HG03039 (cell line): ENCODE results near the gene TCF3.
"Not testable (repeated sequence)": the region's sequence is repeated elsewhere in the genome, so short reads cannot be mapped to it uniquely, and the experiment has no call there.

Source experiments
- ATAC-seq: cut with Tn5 transposase; IDR thresholded peaks from one replicate; pipeline ENCODE4 v1.9.1; 2021; ENCODE audit warnings: mild to moderate bottlenecking, moderate library complexity; ENCODE audit not compliant: unreplicated experiment

Gene TCF3

DNA sequence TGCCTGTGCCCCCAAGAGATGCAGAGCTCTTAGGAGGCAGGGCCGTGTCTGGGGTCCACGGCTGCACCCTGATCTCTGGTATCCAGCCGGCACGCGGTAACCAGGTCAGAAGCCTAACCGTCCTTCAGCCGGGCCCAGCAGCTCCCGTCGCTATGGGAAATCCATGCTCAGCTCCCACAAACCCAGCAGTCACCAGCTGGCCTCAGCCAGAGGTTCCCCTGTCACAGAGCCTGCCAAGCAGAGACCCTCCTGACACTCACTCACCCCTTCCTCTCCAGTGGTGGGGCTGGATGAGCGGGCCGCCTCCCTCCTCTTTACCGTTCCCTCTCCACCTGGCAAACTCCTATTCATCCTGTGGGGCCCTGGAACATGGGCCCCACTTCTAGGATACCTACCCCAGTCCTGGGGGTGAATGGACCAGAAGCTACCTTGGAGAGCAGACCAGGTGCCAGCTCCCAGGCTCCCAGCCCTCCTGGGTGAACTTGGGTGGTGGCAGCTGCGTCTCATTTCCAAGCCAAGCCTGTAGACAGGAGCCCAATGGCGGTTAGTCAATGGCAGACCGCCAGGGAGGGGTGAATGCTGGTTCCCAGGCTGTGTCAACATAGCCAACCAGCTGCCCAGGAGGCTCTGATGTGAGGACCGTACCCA is 21.4 kb upstream of the TCF3 start:
- ATAC-seq = no peak

DNA sequence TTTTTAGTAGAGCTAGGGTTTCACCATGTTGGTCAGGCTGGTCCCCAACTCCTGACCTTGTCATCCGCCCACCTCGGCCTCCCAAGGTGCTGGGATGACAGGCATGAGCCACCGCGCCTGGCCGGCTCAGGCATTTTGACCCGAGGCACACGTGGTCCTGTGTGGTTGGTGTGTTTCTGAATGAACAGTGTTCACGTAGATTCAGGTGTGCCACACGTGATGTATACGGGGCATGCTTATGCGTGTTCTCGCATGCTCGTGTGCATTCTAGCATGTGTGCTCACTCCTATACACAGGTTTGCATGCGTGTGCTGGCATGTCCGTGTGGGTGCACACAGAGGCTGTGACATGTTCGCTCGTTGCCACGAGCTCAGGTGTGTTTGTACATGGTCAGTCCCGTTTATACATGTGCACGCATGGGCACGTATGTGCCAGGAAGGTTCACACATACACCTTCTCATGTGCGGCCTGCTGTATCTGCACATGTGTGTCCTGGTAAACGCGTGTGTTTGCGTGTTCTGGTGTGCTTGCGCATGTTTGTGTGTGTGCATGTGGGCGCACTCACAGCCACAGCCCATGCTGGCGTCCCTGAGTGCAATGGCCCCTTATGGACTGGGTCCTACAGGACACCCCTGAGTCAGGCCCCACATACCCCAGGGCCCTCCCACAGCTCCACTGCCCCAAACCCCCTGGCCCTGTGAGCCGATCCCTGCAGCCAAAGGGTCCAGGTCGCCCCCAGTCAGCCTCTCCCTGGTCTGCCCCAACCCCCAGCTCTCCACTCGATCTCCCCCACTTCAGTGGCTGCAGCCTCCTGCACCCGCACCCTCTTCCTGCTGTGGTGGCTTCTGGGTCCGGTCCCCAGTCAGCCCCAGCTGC is 20.6 kb upstream of the TCF3 start:
- ATAC-seq = no peak

- no peak for ATAC-seq
Observed at GRCh38 chr19:1672038-1672768, 19.8 kb upstream of the TCF3 start.

DNA sequence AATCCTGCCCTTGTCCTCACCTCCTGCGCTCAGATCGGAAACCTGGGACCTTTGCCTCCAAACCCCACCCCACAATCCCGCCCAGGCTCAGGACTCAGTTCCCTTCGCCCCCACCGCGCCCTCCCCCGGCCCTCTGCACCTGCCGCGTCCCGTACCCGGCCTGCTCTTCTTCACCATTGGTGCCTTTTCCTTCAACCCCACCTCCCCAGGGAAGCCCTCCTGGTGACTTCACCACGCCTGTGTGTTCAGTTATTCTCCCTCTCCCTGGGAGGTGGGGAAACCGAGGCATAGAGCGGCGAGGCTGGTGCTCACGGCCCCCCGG is 19.3 kb upstream of the TCF3 start:
- no peak for ATAC-seq

DNA sequence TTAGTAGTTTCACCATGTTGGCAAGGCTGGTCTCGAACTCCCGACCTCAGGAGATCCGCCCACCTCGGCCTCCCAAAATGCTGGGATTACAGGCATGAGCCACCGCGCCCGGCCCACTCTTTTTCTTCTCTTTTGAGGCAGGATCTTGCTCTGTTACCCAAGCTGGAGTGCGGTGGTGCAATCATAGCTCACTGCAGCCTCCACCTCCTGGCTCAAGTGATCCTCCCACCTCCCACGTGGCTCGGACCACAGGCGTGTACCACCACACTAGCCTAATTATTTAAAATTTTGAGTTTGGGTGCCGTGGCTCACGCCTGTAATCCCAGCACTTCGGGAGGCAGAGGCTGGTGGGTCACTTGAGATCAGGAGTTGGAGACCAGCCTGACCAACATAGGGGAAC is 18.3 kb upstream of the TCF3 start:
- not testable (repeated sequence) for ATAC-seq

DNA sequence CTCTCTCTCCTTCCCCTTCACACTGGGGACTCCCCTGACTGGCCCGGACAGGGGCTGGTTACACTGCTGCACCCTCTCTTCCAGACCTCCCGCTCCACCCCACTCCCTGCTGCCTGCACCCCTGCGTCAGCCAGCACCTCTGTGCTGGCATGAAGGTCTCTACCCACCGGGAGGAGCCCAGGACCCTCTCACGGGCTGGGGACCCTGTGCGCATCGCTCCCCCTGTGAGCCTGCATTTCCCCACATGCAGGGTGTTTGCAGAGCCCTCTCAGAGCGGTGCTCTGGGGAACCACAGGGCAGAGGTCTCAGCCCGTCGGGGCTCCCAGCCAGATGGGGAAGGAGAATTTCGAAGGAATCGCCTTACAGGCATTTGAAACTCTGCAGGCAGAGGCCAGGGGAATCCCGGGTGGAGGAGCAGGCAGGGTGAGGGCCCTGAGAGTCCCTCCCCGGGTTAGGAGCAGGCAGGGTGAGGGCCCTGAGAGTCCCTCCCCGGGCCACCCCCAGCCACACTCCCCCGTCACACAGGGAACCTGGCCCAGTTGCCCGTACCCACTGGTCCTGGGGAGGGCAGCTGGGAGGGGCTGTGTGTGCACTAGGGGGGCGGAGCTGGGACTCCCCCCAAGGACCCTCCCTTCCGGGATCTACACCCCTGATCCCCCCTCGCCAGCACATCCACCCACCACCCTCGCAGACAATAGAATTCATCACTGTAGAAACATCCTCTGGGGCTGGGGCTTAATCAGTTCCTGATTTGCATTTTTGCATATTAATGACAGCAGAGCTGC is 16.3 kb upstream of the TCF3 start:
- ATAC-seq = peak; percentile 32

GRCh38 chr19:1668048-1668485 is 15.7 kb upstream of the TCF3 start:
- ATAC-seq = no peak

DNA sequence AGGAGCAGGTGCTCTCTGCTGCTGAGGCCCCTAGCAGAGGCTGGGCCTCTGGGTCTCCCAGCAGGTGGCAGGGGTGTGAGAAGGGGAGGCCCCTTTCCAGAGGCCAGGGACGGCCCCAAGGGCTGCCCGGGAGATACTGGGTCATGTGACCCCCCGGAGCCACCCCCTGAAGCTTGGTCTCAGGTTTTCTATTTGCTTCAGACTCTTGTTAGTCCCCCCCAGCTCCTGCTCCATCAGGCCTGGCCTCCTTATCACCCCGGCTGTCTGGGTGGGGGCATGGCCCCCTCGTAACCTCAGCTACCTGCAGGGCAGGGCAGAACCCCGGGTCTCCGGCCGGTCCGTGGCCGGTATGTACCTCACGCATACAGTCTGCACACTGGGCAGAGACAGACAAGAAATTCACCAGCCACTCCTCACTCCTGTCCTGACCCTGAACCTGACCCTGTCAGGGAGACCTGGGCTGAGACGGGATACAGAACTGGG is 13.2 kb upstream of the TCF3 start:
- ATAC-seq = no peak

- no peak for ATAC-seq
Observed at GRCh38 chr19:1663852-1664251, 11.4 kb upstream of the TCF3 start.

DNA sequence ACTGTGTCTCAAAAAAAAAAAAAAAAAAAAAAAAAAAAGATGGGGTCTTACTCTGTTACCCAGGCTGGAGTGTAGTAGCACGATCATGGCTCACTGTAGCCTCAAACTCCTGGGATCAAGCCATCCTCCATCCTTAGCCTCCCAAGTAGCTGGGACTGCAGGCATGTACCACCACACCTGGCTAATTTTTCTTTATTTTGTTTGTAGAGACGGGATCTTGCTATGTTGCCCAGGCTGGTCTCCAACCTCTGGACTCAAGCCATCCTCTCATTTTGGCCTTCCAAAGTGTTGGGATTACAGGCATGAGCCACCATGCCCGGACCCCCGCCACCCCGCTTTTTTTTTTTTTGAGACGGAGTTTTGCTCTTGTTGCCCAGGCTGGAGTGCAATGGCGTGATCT is 10.8 kb upstream of the TCF3 start:
- ATAC-seq = not testable (repeated sequence)

DNA sequence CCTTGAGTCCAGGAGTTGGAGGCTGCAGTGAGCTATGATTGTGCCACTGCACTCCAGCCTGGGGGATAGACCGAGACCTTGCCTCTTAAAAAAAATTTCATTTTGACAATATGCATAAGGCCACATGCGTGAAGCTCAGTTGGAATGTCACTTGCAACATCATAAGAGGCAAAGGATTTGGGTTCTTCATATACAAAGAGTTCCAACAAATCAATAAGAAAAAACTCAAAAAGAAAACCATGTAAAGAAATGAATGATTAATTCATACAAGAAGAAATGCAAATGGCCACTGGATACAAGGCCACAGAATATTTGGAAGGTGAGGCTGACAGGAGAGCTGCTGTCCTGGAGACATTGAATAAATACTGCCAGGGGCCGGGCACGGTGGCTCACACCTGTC is 9.6 kb upstream of the TCF3 start:
- ATAC-seq = no peak

- ATAC-seq = no peak
Observed at GRCh38 chr19:1659084-1659427, 6.6 kb upstream of the TCF3 start.

DNA sequence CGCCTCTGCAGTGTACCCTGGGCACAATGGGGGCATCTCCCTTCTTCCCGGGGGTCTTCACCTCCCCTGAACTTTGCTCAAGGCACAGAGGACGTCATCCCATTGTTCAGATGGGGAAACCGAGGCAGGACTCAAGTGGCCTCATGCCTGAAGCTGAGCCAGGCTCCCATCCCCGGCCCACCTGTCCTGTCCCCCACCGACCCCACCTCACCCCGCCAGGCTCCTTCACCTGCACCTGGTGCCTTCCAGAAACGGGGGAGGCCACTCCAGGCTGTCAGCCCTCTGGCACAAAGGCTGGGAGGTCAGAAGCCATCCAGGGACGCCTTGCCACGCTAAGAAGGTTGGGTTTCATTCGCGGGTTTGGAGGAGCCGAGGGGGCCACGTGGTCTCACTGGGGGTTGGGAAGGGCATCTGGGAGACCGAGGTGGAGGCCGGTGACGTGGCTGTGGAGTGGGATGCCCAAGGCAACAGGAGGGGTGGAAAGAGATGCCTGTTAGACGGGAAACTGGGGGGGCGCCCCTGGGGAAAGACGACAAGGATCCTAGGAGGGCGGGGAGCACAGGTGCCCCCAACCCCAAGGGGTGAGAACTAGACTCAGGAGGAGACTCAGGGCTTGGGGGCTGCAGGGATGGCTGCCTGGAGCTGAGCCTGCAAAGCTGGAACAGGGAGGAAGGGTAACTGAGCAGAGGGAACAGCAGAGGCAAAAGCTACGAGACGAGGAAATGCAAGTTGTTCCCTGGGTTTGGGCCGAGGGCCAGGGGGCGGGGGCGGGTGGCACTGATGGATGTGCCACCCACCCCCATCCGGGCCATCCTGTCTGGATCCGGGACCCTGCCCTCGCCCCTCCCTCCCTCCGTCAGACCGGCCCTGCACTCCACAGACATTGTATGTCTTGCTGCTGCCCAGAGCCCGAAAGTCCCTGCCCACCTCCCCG is 6.0 kb upstream of the TCF3 start:
- no peak for ATAC-seq

DNA sequence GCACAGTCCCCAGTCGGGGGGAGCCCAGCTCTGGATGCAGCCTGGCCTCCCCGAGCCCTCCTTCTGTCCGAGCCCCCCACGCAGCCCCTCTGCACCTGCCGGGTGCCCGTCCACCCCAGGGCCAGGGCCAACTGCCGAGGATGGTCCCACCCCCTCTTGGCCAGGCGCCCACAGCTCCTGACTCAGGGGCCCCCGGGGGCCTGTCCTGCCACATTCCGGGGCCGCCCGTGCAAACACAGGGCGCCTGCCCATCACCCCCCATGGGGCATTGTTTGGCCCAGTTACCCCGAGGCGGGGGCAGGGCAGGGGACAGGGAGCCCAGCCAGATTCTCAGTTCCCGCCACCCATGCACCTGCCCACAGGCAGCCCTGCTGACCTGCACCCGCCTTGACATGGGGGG is 5.3 kb upstream of the TCF3 start:
- ATAC-seq = no peak

DNA sequence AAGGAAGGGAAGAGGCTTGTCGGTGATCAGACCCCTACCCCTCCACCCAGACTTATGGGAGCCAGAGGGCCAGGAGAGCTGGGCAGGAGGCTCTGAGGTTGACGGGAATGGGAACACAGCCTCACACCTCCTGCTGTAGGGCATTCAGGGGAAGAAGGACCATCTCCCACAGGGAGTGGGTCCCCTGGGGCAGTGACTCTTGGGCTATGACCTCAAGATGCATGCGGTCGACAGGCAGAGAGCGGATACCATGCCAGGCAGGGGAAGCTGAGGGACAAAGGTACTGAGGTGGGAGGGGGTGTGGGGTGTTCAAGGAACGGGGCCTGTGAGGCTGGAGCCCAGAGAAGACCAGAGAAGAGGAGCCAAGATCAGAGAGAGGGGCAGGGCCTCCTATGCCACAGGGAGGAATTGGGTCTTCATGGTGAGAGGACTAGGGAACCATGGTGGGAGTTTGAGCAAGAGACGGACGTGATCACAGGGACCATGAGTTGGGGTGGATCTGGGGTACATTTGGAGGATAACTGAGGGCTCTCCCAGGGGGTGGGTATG is 4.6 kb upstream of the TCF3 start:
- no peak for ATAC-seq

DNA sequence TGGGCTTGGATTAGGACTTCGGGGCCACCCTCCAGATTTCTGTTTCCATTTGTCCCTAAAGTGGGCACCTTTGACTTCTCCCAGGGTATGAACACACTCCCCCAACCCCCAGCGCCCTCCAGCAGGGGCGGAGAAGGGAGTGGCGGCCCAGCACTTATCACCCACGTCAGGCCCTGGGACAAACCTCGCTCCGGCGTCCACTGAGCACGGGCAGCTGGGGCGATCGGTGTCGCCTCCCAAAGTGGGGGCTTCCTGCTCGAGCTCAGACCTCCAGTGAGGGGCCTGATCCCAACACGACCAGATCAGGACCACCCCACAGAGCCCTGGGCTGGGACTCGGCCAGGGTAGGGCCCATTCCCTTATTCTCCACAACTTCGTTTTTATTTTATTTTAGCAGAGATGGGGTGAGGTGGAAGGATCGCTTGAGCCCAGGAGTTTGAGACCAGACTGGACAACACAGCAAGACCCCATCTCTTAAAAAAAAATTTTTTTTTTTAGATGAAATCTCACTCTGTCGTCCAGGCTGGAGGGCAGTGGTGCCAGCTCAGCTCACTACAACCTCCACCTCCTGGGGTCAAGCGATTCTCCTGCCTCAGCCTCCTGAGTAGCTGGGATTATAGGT is 3.7 kb upstream of the TCF3 start:
- no peak for ATAC-seq

DNA sequence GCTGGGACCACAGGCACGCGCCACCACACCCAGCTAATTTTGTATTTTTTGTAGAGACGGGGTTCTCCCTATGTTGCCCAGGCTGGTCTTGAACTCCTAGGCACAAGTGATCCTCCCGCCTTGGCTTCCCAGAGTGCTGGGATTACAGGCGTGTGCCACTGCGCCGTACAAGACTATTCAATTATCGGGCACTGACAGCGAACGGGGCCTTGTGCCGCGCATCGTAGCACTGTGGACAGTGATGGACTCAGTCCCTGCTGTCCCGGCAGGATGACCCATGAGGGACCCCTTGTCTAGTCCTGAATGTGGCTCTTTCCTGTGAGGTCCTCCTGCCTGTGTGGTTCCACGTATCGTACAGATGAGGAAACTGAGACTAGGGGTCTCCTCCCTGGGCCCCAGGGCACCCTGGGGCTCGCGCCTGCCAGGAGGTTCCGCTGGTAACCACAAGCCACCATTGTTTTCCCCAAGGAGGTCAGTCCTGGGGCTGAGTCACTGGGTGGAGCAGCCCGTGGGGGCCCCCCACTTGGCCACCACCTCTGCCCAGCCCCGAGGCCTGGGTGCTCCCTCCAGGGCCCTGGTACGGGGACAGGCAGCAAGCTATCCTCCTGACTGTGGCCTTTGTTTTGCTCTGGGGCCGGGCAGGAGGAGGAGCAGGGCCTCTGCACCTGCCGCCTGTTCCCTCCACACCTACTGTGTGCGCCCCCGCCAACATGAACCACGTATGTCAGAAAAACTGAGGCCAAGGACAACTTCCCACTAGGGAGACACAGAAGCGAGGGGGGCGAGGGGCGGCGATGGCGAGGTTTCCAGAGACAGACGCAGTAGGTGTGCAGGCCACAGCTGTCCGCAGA is 2.9 kb upstream of the TCF3 start:
- ATAC-seq = no peak

DNA sequence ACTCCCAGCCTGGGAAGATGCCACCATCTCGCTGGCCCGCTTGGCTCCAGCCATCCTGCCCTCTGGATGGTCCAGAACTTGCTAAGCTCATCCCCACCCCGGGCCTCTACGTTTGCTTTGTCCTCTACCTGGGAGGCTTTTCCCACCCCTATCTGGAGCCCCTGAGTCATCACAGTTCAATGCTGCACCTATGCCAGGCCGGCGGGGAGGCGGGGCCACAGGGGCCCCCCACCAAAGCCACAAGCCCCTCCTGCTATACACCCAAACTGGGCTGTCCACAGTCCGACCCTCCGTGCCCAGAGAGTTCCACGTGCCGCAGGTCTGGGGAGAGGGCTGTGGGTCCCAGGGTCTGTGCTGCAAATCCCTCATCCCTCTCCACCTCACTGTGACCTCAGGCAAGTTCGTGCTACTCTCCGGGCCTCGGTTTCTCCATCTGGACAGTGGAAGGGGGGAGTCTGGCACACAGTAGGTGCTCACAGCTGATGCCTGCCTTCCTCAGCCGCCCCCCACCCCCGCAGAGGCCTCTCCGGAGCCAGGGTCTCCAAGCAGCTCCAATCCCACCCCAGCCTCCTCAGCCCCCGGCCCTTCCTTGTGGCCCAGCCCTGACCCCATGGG is 1.9 kb upstream of the TCF3 start:
- ATAC-seq = no peak
